ENCODE measurements around the gene ARL11.
"Not testable (repeated sequence)": the region's sequence is repeated elsewhere in the genome, so short reads cannot be mapped to it uniquely, and the experiment has no call there.

The ARL11 gene

DNA sequence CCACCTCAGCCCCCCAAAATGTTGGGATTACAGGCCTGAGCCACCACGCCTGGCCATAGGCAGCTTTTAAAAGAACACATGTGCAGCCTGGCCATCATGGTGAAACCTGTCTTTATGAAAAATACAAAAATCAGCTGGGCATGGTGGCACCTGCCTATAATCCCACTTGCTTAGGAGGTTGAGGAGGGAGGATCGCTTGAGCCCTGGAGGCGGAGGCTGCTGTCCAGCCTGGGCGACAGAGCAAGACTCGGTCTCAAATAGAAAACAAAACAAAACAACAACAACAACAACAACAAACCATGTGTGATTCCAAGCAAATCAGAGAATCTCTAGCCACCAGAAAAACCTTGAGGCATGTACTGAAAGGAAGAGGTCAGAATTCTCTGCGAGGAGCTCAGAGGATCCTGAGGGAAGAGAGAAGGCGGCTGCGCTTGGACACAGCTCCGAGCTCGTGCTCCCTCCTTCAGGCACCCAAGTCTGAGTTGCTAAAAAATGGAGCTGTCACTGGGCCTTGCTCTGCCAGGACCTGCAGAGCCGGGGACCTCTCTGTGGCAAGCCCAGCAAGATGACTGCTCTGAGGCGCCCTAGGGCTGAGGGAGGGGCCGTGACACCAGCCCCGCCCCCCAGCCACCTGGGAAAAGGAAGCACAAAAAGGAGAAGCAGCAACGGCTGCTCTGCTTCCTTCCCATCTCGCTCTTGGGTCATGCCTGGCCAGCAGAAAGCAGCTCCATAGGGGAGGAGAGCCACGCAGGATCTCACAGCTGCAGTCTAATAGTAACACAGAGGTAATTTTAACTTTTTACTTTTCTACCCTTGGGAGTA, at the start of gene ARL11:
Gene ARL11 (plus strand): TSS at position 677 of the 822 bp plus-strand sequence. CDS start 1,941 bp downstream, outside the sequence.
- no peak for DNase-seq

DNA sequence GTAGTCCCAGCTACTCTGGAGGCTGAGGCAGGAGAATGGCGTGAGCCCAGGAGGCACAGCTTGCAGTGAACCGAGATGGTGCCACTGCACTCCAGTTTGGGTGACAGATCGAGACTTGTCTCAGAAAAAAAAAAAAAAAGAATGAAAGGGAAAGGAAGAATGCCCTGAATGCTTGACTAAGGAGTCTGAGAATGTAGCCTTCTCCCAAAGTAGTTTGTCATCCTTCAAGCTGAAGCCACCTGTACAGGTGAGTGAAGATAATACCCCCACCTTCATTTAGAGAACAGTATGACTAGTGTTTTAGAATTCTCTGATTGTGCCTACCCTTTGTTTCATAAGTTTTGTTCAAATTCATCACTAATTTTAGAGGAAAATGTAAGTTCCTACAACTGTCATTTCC, 48.8 kb upstream of the ARL11 start:
- no peak for DNase-seq

DNA sequence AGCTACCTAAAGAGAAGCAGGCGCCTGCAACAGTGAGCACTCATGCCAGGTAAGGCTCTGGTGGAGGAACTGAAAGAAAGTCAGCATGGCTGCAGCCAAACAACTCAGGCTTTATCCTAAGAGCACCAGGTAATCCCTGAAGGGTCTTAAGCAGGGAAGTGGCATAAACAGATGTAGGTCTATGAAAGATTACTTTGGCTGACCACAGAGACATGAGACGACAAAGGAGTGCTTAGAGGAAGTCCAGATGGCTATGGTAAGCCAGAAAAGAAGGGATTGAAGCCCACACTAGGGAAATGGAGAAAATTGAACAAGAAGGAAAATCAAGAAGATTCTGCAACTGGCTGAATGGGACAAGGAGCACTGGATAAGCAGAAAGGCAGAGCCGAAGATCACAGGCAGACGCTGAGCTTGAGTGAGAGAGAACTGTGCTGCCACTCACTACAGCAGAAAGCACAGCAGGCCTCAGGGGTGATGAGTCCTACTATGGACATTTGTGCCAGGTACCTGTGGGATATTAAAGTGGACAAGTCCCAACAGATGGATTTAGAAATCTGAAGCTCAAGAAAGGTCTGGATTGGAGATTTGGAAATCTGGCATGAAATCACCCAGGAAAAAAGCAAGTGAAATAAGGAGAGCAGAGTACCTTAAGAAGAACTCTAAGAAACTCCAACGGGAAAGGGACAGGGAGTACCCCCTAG, 47.2 kb upstream of the ARL11 start:
- no peak for DNase-seq

DNA sequence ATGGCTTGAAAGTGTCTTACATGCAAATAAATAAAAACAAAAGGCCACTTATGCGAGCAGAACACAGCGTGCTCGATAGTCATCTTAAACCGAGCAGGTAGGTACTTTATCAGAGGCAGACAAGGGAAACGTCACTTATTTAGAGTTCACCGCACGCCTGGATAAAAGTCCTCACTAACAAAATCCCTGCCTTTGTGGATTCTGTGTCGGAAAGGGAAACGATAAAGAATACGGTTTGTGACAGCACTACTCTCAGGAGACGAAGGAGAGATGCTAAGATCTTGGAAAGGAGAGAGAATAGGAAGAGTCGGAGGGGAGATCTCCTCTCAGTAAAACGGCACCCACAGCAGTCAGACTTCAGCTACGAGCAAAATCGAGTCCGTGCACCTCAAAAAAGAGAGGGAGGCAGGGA, 43.5 kb upstream of the ARL11 start:
- DNase-seq: no peak

DNA sequence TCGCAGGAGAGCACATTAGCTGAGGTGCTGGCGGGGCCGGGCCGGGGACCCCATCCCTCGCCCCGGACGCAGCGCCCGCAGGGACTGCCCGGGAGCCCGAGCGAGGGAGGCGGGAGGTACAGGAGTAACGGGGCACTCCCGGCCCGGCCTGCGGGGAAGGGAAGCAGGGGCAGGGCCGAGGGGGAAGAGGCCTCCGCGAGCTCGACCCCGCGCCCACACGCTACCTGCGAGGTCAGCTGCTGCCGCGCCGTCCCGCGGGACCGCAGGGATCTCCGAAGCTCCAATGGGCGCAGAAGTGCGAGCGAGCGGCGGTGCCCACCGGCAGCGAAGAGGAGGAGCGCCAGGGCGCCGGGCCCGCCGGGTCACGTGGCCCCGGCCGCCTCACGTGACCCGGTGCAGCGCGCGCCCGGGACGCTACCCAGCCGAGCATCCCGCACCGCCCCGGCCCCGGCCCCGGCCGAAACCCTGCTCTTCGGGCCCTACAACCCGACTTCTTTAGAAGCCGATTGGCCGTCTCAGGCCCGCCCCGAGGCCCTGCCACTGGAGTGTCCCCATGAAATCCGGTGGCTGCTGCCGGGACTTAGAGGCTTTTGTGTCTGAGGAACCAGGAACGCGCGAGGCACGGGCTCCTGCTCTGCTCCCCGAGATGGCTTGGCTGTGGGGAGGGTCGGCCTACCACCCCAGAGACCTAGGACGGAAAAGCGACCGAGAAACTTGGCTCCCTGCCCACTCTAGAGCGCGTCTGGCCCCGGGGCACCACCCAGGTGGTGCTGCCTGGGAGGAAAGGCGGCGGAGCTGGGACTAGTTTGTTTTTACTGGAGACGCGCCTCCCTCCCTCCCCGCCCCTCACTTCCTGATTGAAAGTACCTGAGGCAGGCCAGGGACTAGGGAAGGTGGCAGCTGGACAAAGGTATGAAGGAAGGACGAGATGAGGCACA, 42.8 kb upstream of the ARL11 start, which contains the start of gene RCBTB1:
Gene RCBTB1 (minus strand): TSS at position 339 of the 938 bp plus-strand sequence. CDS start 18,279 bp downstream, outside the sequence.
- peak; percentile 35 for DNase-seq

DNA sequence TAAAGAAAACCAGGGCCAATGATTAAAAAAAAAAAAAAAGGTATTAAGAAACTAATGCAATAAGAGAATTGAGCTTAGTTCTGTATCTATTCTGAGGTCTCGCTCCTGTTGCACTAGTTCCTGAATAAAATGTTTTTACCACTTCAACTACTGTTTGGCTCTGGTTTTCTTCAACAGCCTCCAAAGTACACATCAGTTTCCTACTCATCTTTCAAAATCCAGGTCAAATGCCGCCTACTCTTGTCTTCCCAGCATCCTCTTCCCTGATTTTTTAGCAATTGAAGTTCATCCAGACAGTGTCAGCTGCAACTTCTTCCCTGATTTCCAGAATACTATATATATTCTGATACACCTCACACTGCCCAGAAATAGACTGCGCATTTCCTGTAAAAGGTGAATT, 41.6 kb upstream of the ARL11 start:
- no peak for DNase-seq

DNA sequence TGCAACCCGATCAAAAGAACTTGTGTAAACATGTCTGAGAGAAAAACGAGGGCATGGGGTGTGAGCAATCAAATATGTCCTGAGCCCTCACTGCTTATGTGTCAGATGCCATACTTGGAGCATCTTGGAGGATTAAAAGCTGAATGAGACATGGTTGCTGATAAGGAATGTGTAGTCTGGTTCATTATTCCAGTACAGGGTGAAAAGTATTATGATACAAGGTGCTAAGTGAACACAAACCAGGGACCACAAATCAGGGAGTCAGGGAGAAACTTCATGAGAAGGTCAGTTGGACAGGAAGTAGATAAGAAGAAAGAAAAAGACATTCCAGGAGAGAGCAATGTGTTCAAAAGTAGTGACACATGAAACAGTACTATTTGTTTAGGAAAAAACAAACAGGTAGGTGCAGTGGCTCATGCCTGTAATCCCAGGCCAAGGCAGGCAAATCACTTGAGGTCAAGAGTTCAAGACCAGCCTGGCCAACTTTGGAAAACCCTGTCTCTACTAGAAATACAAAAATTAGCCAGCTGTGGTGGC, 40.9 kb upstream of the ARL11 start:
- no peak for DNase-seq

DNA sequence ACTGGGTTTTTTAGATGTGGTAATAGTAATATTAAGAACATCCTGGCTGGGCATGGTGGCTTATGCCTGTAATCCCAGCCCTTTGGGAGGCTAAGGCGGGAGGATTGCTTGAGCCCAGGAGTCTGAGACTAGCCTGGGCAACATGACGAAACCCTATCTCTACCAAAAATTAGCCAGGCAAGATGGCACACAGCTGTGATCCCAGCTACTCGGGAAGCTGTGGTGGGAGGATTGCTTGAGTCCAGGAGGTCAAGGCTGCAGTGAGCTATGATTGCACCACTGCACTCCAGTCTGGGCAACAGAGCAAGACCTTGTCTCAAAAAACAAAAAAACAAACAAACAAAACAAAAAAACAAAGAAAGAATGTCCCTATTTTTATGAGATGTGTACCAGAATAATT, 37.6 kb upstream of the ARL11 start:
- DNase-seq: not testable (repeated sequence)

DNA sequence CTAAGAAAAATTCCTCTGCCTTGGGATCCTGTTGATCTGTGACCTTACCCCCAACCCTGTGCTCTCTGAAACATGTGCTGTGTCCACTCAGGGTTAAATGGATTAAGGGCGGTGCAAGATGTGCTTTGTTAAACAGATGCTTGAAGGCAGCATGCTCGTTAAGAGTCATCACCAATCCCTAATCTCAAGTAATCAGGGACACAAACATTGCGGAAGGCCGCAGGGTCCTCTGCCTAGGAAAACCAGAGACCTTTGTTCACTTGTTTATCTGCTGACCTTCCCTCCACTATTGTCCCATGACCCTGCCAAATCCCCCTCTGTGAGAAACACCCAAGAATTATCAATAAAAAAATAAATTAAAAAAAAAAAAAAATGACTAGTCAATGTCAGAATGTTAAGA, 34.4 kb upstream of the ARL11 start:
- not testable (repeated sequence) for DNase-seq

DNA sequence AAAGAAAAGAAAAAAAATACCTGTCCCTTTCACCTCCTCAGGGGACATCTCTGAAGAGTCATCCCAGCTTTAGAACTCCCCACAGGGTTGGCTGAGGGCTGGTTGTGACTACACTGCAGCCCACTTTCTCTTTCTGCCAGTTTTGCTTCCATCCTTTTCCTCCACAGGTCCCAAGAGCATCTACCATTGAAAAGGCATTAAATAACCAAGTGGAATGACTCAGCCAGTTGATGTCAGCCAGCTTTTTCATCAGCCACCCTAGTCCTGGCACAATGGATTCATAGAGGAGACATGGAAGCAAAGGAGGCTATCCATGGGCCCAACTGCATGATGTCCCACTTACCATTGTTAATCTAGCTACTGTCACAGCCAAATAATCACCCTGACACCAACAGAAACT, 33.7 kb upstream of the ARL11 start:
- no peak for DNase-seq

DNA sequence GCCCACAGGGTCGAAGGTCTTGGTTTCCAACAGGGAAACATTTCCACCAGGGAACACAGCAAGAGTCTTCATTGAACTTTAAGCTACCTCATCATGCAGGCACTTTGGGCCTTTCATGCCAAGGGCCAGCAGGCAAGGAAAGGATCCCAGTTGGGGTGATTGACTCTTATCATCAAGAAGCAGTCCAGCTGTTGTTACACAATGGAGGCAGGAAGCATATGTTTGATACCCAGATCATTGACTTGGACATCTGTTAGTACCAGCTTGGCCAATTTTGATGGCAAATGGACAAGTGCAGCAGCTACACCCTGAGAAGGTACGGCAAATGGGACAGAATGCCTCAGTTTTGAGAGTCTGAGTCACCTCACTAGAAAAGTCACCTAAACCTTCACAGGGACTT, 32.1 kb upstream of the ARL11 start:
- DNase-seq: peak; percentile 86

DNA sequence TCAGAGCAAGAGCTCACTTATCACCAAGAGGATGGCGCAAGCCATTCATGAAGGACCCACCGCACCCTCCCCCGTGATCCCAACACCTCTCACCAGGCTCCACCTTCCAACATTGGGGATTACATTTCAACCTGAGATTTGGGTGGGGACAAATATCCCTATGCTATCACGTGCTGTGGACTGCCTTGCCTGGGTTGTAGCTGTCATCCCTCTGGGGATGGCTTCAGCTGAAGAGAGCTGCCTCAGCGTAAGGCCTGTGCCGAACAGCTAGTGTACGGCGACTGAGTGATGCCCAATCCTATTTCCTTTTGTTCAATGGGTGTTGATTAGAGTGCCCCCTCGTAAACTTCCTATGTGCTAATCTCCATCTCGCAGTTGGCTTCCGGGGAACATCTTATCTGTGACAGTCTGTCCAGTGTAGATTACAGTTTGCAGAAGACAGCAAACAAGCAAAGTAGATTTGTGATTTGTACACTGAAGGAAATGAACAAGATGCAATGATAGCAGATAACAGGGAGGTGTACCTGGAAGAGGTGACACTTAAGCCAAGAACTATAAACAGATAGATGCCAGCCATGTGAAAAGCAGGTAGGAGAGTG, 31.2 kb upstream of the ARL11 start:
- DNase-seq: no peak

DNA sequence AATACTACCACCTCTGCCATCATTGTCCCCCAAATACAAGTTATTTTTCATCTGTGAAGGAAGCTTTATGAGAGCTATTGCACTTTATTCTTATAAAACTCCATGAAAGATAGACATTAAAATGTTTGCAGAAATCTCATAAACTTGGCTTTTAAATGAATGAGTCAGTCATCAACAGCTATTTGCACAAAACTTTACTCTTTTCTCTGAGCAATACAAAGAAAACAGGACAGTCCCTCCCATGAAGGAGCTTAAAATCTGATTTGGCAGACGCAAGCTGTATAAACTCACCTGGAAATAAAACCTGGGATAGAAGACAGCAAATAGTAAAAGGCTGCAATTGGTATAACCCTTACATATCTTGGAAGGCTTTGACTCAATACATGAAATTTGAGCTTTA, 26.3 kb upstream of the ARL11 start:
- no peak for DNase-seq

DNA sequence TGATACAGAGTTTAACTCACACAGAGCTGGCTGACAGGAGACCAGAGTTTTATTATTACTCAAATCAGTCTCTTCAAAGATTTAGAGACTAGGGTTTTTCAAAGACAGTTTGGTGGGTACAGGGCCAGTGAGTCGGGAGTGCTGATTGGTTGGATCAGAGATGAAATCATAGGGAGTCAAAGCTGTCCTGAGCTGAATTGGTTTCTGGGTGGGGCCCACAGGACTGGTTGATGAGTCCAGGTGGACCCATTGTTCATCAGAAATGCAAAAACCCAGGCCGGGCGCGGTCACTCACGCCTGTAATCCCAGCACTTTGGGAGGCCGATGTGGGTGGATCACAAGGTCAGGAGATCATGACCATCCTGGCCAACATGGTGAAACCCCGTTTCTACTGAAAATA, 25.7 kb upstream of the ARL11 start:
- DNase-seq: not testable (repeated sequence)

DNA sequence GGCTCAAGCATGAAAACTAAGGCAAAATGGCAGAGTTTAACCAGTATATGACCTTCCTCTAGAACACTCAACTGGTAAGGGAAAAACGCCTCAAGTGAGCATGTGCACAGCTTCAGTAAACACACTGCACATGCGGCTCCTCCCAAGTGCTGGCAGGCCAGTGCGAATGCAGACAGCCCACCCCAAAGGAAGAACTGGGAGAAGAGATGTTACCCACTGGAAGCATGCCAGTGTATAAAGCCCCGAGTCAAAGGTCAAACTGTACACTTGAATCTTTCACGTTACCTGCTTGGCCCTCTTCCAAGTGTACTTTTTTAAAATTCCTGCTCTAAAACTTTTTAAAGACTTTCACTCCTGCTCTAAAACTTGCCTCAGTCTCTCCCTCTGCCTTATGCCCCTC, 23.7 kb upstream of the ARL11 start:
- DNase-seq: no peak

DNA sequence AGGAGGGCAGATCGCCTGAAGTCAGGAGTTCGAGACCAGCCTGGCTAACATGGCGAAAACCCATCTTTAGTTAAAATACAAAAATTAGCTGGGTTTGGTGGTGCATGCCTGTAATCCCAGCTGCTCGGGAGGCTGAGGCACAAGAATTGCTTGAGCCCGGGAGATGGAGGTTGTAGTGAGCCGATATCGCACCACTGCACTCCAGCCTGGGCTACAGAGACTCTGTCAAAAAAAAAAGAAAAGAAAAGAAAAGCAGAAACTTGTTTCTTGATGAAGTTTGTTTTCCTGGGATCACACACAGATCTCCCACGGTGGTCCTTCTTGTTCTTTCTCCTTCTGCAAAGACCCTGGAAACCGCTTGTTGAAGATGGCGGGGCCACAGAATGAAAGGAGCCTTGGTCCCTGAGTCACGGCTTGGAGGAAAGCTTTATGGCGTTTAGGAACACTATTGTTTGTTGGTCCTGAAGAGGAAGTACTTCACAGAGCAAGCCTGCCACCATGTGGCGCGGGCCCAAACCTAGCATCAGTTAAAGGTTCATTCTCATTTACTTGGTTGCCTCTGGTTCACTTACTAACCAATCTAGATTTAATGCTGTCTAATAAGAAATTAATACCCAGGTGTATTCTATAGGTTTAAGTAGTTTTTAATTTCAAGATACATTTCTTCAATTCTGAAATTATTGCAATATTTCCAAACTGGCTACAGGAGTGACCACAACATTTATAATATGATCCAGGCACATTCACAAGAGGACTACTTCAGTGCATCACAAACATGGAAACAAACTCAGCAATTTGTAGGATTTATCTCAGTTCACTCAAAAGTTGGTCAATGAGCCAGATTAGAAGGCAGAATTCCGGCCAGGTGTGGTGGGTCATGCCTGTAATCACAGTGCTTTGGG, 21.3 kb upstream of the ARL11 start:
- DNase-seq: peak; percentile 65

DNA sequence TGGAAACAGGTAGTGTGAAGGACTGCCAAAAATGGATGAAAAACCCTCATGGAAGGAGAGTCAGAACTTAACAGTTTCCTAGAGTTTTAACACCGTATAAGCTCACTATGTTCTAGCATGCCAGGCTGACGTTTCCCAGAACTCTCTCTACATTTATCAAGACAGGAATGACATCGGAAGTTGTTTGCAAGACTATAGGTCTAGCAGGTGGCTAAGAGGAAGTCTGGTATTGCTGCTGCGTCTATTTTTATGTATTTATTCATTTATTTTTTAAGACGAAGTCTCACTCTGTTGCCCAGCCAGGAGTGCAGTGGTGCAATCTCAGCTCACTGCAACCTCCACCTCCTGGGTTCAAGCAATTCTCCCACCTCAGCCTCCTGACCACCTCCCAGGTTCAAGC, 20.5 kb upstream of the ARL11 start:
- DNase-seq: no peak

DNA sequence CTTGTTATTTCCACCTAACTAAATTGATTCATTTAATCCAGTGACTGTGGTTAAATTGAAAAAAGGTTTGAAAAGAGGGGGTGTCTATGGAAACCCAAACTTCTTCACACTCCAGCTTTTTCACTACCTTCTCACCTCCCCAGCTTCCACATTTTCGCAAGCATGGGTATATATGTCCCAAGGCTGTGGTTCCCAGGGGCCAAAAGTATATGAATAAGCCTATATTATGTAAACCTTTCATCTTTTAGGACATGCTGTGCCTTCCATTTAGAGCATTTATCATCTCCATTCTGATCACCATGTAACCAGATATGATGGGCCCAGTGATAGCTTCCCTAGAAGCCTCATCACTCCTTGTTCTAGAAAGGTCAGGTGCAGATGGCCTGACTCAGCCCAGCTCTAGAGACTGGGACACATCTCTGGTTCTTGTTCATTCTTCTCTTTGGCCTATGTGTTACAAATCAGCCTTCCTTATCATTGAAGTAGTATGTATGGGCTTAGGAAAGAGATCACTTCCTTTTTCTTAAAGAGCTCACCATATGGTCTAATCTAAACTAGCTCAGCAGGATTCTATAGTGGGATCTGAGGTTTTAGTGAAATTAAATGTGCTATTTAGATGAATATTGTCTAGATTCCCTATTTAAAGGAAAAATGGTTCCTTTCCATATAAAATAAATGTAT, 19.5 kb upstream of the ARL11 start:
- DNase-seq: no peak

DNA sequence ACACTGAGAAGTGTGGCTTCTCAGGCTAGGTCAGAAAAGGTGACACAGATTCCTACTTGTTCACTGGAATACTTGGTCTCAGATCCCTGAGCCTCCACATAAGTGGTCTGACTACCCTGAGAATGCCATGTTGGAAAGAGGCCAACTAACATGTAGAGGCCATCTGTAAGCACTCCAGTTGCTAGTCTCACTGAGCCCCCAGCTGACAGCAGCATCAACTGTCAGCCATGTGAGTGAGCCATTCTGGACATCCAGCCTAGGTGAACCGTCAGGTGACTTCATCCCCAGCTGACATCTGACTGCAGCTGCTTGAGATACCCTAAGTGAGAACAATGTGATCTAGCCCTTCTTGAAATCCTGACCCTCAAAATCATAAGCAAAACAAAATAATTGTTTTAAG, 18.1 kb upstream of the ARL11 start:
- peak; percentile 67 for DNase-seq

DNA sequence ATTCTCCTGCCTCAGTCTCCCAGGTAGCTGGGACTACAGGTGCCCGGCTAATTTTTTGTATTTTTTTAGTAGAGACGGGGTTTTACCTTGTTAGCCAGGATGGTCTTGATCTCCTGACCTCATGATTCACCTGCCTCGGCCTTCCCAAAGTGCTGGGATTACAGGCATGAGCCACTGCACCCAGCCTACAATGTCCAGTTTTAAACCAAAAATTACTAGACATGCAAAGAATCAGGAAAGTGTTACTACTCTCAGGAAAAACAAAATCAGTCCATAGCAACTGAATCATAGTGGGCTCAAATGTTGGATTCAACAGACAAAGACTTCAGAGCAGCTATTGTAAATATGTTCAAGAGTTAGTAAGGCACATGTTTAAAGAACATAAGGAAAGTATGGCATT, 16.3 kb upstream of the ARL11 start:
- not testable (repeated sequence) for DNase-seq
